AG10803 (cell line): ENCODE results near the gene GRB10.

Source experiments
- DNase-seq: peaks from one replicate; pipeline ENCODE4 v3.0.0; 2010; ENCODE audit warnings: low read depth
- H3K4me3 ChIP-seq: 2 replicates; pipeline ENCODE4 v1.5.1; 2011; ENCODE audit warnings: mild to moderate bottlenecking, low read length, control low read depth
- TF ChIP-seq, protein P1 (sequence below): conservative IDR thresholded peaks from 2 replicates; pipeline ENCODE4 v1.5.1; 2011; ENCODE audit warnings: mild to moderate bottlenecking, low read length, control low read depth, inconsistent platforms

GRB10 gene

DNA sequence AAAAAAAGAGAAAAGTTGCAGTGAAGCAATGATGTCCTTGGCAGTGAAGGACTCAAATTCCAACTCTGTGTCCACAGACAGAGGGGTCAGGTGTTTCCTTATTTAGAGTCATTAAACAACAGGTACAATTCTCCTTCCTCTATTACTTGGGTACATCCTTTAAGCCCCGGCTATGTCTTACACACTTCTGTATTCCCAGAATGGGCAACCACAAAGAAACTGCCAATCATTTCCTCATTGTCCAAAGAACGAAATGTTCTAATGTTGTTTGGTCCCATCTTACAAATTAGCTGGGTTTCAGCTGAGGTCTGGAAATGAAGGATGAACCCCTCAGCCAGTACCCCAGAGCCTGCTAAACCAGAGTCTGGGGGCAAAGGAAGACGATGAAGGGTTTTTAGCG, 59.5 kb downstream of the GRB10 start:
- DNase-seq: no peak
- TF ChIP-seq, protein P1, sequence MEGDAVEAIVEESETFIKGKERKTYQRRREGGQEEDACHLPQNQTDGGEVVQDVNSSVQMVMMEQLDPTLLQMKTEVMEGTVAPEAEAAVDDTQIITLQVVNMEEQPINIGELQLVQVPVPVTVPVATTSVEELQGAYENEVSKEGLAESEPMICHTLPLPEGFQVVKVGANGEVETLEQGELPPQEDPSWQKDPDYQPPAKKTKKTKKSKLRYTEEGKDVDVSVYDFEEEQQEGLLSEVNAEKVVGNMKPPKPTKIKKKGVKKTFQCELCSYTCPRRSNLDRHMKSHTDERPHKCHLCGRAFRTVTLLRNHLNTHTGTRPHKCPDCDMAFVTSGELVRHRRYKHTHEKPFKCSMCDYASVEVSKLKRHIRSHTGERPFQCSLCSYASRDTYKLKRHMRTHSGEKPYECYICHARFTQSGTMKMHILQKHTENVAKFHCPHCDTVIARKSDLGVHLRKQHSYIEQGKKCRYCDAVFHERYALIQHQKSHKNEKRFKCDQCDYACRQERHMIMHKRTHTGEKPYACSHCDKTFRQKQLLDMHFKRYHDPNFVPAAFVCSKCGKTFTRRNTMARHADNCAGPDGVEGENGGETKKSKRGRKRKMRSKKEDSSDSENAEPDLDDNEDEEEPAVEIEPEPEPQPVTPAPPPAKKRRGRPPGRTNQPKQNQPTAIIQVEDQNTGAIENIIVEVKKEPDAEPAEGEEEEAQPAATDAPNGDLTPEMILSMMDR: no peak
- no peak overlapping the region for H3K4me3 ChIP-seq

DNA sequence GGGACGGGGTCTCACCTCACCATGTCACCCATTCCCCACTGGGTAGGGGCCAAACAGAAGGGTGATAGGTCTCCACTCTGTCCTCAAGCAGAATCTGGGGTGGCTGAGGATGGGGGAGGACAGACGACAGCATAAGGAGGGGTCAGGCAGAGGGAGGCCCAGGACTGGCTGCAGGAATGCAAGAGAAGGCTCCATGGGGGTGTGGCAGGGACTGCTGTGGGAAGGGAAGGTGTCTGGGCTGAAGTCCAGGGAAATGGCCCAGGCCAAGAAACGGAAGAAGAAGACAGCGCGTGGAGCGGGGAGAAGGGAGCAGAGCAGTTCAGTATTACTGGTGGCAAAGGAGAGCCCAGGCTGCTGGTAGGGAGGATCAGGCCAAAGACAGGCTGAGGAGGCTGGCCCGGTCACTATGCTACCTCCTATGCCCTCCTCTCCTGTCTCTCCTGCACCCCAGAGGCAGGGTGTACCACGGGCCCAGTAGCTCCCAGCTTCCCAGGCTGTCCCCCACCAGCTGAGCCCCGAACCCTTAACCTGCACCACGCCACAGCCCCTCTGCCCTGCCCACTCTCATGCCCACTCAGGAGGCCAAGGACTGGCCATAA, 60.9 kb downstream of the GRB10 start:
- TF ChIP-seq, protein P1: no peak
- H3K4me3 ChIP-seq: no peak overlapping the region
- DNase-seq: no peak

DNA sequence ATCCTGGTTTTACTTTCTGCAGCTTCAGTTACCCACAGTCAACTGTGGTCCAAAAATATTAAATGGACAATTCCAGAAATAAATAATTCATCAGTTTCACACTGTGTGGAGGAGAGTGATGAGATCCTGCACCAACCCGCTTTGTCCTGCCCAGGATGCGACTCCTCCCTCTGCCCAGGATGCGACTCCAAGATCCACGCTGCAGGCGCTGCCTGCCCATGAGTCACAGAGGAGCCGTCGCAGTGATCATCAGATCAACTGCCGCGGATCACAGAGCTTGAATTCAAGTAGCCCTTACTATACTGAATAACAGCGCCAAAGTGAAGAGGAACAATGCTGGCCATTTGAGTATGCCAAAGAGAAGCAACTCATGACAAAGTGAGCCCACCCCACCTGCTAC, 61.5 kb downstream of the GRB10 start:
- TF ChIP-seq, protein P1: no peak
- H3K4me3 ChIP-seq: no peak overlapping the region
- DNase-seq: no peak

DNA sequence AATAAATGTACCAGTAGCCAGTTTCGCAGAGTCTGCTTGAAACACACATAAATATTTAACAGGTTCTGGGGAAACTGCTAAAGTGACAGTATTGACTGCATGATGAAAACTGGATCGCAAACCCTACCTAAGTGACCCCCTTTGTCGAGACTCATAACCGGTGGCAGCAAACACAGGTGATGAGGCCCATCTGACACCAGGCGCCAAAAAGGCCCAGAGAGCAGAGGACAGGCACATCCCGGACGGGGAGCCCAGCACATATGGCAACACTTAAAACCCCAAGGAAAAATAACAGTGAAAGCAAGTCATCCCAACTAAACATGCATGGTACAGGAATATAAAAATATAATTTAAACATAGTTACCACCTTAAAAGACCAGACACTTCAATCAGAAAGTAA, 62.4 kb downstream of the GRB10 start:
- DNase-seq: no peak
- H3K4me3 ChIP-seq: no peak overlapping the region
- TF ChIP-seq, protein P1: no peak

DNA sequence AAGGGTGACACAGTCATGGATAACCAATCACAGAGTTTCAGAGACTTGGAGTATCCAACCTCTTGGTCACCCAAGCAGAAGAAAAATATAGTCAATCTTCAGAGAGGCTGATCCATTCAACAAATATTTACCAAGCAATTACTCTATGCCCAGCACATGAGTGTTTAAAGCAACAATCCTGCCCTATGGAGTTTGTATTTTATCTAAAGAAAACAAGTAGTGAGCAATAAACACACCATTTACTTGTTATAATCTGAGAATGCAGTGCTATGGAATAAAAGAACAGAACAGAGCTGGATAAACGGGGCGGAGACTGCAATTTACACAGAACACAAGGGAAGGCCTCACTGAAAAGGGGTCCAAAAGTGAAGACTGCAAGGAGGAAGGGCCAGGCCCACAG, 63.8 kb downstream of the GRB10 start:
- TF ChIP-seq, protein P1: no peak
- DNase-seq: no peak

DNA sequence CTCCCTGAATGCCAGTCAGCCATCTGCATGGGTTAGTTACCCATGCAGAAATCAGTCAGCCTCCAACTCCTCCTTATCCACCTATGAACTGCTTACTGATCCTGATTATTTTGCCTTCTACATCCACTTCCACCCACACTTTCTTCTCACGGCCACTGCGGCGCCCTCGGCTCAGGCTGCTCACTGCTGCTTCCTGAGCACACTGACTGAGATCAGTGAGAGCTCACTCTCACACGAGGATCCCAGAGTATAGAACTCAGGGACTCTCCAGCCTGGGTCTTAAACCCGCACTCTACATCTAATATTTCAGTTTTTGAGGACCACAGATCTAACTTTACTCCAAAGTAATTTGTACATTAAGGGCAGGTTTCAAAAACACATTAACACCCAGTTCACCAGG, 64.4 kb downstream of the GRB10 start:
- no peak overlapping the region for H3K4me3 ChIP-seq
- TF ChIP-seq, protein P1: no peak
- DNase-seq: no peak

More for the DNA sequence above, 63.8 kb downstream of the GRB10 start:
- H3K4me3 ChIP-seq: no peak overlapping the region

DNA sequence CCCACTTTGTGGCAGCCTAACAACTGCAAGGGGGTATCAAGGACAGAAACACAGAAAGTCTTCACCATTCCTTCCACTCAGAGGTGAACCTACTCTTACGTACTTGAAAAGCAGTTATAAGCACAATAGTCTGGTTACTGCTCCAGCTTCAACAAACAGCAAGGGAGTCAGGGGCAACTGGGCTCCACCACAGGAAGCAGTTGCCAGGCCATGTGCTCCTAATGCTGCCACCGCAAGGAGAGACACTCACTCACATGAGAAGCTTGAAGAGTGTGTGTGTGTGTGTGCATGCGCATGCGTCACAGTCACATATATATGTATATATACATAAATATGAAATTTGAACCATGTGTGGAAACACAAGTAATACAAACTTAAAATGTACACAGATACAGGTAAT, 65.5 kb downstream of the GRB10 start:
- DNase-seq: no peak
- no peak overlapping the region for H3K4me3 ChIP-seq
- TF ChIP-seq, protein P1: no peak
